ENCODE data around the gene RAB27B. TPM values are rescaled to one million over a fixed set of nuclear protein-coding genes. Genes with fewer than 3 reads are reported as not detected.
"Not testable (repeated sequence)": the region's sequence is repeated elsewhere in the genome, so short reads cannot be mapped to it uniquely, and the experiment has no call there.

The RAB27B gene
- total RNA-seq, 1 donor = 38.0 TPM

GRCh38 chr18:54813305-54813704 lies 15.0 kb upstream of the RAB27B start:
- no peak for DNase-seq (ENCODE audit: low read depth)
- no peak overlapping the region for H3K4me3 ChIP-seq (ENCODE audit: low read depth, low read length)
- TF ChIP-seq CTCF (IDR thresholded peaks at IDR 0.05; ENCODE audit: insufficient read depth, low read length) = no peak

GRCh38 chr18:54813977-54814565 lies 14.2 kb upstream of the RAB27B start:
- DNase-seq (ENCODE audit: low read depth) = no peak
- H3K4me3 ChIP-seq (ENCODE audit: low read depth, low read length) = no peak overlapping the region
- TF ChIP-seq CTCF (IDR thresholded peaks at IDR 0.05; ENCODE audit: insufficient read depth, low read length) = no peak

- no peak for TF ChIP-seq CTCF (IDR thresholded peaks at IDR 0.05; ENCODE audit: insufficient read depth, low read length)
- DNase-seq (ENCODE audit: low read depth) = no peak
- no peak overlapping the region for H3K4me3 ChIP-seq (ENCODE audit: low read depth, low read length)
These were observed 13.2 kb upstream of the RAB27B start for GRCh38 chr18:54815086-54815485.

- H3K4me3 ChIP-seq (ENCODE audit: low read depth, low read length); DNase-seq (ENCODE audit: low read depth): not testable (repeated sequence)
These were observed 7.4 kb upstream of the RAB27B start for GRCh38 chr18:54820785-54821275.

- no peak overlapping the region for H3K4me3 ChIP-seq (ENCODE audit: low read depth, low read length)
- no peak for TF ChIP-seq CTCF (IDR thresholded peaks at IDR 0.05; ENCODE audit: insufficient read depth, low read length)
- DNase-seq (ENCODE audit: low read depth) = peak; percentile 94
These were observed 5.1 kb upstream of the RAB27B start for GRCh38 chr18:54822872-54823845.

GRCh38 chr18:54824761-54825160 lies 3.5 kb upstream of the RAB27B start:
- no peak for TF ChIP-seq CTCF (IDR thresholded peaks at IDR 0.05; ENCODE audit: insufficient read depth, low read length)
- no peak for DNase-seq (ENCODE audit: low read depth)
- no peak overlapping the region for H3K4me3 ChIP-seq (ENCODE audit: low read depth, low read length)
